ENCODE data around the gene USP32. TPM values are rescaled to one million over a fixed set of nuclear protein-coding genes. Genes with fewer than 3 reads are reported as not detected.

USP32 gene
- total and polyA plus RNA-seq, 4 donors = 11.6 to 103 (median 42.9) TPM

DNA sequence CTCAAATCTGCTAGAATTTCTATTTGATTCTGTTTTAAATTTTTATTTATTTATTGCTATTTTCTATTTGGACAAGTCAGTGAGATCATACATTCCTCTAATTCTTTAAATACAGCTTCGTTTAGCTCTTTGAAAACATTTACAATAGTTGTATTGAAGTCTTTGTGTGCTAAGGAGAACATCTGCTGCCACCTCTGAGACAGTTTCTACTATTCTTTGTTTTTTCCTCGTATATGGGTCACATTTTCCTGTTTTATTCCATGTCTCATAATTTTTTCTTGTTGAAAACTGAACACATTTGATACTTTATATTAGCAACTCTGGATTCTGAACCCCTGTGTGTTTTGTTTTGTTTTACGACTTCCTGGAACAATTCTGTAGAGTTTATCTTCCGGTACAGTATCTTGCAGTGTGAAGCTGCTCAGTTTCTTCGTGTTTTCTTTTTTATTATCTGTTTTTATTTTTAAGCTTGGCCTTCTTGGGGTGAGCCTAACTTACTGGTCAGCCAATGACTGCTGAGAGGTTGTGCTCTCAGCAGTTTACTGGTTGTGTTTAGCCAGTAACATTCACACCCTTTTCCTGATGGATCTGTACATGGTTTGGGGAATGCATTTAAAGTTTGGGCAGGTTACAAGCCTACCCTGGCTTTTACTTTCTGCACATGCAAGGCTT is 143.2 kb downstream of the USP32 start:
- TF ChIP-seq, protein P1, sequence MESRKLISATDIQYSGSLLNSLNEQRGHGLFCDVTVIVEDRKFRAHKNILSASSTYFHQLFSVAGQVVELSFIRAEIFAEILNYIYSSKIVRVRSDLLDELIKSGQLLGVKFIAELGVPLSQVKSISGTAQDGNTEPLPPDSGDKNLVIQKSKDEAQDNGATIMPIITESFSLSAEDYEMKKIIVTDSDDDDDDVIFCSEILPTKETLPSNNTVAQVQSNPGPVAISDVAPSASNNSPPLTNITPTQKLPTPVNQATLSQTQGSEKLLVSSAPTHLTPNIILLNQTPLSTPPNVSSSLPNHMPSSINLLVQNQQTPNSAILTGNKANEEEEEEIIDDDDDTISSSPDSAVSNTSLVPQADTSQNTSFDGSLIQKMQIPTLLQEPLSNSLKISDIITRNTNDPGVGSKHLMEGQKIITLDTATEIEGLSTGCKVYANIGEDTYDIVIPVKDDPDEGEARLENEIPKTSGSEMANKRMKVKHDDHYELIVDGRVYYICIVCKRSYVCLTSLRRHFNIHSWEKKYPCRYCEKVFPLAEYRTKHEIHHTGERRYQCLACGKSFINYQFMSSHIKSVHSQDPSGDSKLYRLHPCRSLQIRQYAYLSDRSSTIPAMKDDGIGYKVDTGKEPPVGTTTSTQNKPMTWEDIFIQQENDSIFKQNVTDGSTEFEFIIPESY (IDR thresholded peaks at IDR 0.05) = no peak
- TF ChIP-seq HNF4A (conservative IDR thresholded peaks at IDR 0.05) = no peak
- TF ChIP-seq TAF1 (conservative IDR thresholded peaks at IDR 0.05) = no peak
- TF ChIP-seq, protein P2, sequence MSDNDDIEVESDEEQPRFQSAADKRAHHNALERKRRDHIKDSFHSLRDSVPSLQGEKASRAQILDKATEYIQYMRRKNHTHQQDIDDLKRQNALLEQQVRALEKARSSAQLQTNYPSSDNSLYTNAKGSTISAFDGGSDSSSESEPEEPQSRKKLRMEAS (IDR thresholded peaks at IDR 0.05) = no peak
- TF ChIP-seq, protein P3, sequence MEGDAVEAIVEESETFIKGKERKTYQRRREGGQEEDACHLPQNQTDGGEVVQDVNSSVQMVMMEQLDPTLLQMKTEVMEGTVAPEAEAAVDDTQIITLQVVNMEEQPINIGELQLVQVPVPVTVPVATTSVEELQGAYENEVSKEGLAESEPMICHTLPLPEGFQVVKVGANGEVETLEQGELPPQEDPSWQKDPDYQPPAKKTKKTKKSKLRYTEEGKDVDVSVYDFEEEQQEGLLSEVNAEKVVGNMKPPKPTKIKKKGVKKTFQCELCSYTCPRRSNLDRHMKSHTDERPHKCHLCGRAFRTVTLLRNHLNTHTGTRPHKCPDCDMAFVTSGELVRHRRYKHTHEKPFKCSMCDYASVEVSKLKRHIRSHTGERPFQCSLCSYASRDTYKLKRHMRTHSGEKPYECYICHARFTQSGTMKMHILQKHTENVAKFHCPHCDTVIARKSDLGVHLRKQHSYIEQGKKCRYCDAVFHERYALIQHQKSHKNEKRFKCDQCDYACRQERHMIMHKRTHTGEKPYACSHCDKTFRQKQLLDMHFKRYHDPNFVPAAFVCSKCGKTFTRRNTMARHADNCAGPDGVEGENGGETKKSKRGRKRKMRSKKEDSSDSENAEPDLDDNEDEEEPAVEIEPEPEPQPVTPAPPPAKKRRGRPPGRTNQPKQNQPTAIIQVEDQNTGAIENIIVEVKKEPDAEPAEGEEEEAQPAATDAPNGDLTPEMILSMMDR (IDR thresholded peaks at IDR 0.05; ENCODE audit: low read depth, low read length, missing input control) = no peak
- TF ChIP-seq GABPA (IDR thresholded peaks at IDR 0.05 in 1 of 2, conservative IDR thresholded peaks at IDR 0.05 in 1 of 2) = no peak
- no peak for TF ChIP-seq EGR1 (IDR thresholded peaks at IDR 0.05; ENCODE audit: low read depth in 2 of 2)
- TF ChIP-seq FOXA1 (IDR thresholded peaks at IDR 0.05) = no peak
- no peak for TF ChIP-seq SP1 (IDR thresholded peaks at IDR 0.05)
- TF ChIP-seq NR2F2 (IDR thresholded peaks at IDR 0.05) = no peak
- no peak for TF ChIP-seq FOXA2 (IDR thresholded peaks at IDR 0.05)
- TF ChIP-seq YY1 (IDR thresholded peaks at IDR 0.05) = no peak
- TF ChIP-seq, protein P4, sequence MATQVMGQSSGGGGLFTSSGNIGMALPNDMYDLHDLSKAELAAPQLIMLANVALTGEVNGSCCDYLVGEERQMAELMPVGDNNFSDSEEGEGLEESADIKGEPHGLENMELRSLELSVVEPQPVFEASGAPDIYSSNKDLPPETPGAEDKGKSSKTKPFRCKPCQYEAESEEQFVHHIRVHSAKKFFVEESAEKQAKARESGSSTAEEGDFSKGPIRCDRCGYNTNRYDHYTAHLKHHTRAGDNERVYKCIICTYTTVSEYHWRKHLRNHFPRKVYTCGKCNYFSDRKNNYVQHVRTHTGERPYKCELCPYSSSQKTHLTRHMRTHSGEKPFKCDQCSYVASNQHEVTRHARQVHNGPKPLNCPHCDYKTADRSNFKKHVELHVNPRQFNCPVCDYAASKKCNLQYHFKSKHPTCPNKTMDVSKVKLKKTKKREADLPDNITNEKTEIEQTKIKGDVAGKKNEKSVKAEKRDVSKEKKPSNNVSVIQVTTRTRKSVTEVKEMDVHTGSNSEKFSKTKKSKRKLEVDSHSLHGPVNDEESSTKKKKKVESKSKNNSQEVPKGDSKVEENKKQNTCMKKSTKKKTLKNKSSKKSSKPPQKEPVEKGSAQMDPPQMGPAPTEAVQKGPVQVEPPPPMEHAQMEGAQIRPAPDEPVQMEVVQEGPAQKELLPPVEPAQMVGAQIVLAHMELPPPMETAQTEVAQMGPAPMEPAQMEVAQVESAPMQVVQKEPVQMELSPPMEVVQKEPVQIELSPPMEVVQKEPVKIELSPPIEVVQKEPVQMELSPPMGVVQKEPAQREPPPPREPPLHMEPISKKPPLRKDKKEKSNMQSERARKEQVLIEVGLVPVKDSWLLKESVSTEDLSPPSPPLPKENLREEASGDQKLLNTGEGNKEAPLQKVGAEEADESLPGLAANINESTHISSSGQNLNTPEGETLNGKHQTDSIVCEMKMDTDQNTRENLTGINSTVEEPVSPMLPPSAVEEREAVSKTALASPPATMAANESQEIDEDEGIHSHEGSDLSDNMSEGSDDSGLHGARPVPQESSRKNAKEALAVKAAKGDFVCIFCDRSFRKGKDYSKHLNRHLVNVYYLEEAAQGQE (IDR thresholded peaks at IDR 0.05) = no peak
- no peak for TF ChIP-seq JUND (IDR thresholded peaks at IDR 0.05)
- TF ChIP-seq, protein P5, sequence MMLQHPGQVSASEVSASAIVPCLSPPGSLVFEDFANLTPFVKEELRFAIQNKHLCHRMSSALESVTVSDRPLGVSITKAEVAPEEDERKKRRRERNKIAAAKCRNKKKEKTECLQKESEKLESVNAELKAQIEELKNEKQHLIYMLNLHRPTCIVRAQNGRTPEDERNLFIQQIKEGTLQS (IDR thresholded peaks at IDR 0.05) = no peak
- TF ChIP-seq HNF4G (IDR thresholded peaks at IDR 0.05) = no peak
- TF ChIP-seq RXRA (IDR thresholded peaks at IDR 0.05) = no peak
- no peak for TF ChIP-seq RAD21 (IDR thresholded peaks at IDR 0.05)
- Histone ChIP-seq H3K9ac (ENCODE audit: low read depth in 1 of 2, low read length in 2 of 2) (no peak overlapping the region), H3K4me1 (ENCODE audit: control insufficient read depth in 4 of 4, insufficient read depth in 4 of 4, low read length in 3 of 4) (no peaks in the 10 kb centered on the region), H3K27me3 (ENCODE audit: control insufficient read depth in 4 of 4, insufficient read depth in 4 of 4, low read length in 3 of 4) (no peaks in the 10 kb centered on the region), H3K4me3 (ENCODE audit: low read depth in 1 of 3, low read length in 3 of 3) (no peak overlapping the region), H3K27ac (ENCODE audit: low read depth in 1 of 2, low read length in 2 of 2) (no peak overlapping the region), H3K36me3 (ENCODE audit: control insufficient read depth in 4 of 4, insufficient read depth in 3 of 4, low read depth in 1 of 4, low read length in 3 of 4) (peaks cover 3 to 10% (median 4%) of the 10 kb centered on the region in 4 donors), H3K9me3 (ENCODE audit: control insufficient read depth in 4 of 4, low read length in 3 of 4) (no peaks in the 10 kb centered on the region)
- DNase-seq (ENCODE audit: low spot score) = no peak
- WGBS = 70% methylated on average over 5 of the region's 5 CpGs
